IMR-90 (cell line): ENCODE data around the gene GRID1.

Source experiments
- BHLHE40 ChIP-seq: fragments of 150-350 bp; IDR thresholded peaks from 2 replicates; pipeline ENCODE4 v1.6.1; 2016; ENCODE audit warnings: mild to moderate bottlenecking, low read depth, low read length
- CEBPB ChIP-seq: IDR thresholded peaks from 2 replicates; pipeline ENCODE4 v1.6.1; 2012; ENCODE audit warnings: low read depth, low read length, improper control_type of control experiment
- CHD1 ChIP-seq: IDR thresholded peaks from 2 replicates; pipeline ENCODE4 v1.6.1; 2012; ENCODE audit warnings: low read depth, low read length, improper control_type of control experiment
- CTCF ChIP-seq: conservative IDR thresholded peaks from 2 replicates; pipeline ENCODE4 v1.5.1; 2012; ENCODE audit warnings: mild to moderate bottlenecking, low read depth, low read length, improper control_type of control experiment
- ELK1 ChIP-seq: fragments of 150-350 bp; IDR thresholded peaks from 2 replicates; pipeline ENCODE4 v1.6.1; 2016; ENCODE audit warnings: low read depth, mild to moderate bottlenecking, low read length, moderate library complexity, borderline replicate concordance
- FOS ChIP-seq: fragments of 150-350 bp; IDR thresholded peaks from 2 replicates; pipeline ENCODE4 v1.6.1; 2016; ENCODE audit warnings: low read depth, low read length
- MAFK ChIP-seq: IDR thresholded peaks from 2 replicates; pipeline ENCODE4 v1.6.1; 2012; ENCODE audit warnings: low read depth, low read length, improper control_type of control experiment
- NFE2L2 ChIP-seq: fragments of 150-350 bp; IDR thresholded peaks from 2 replicates; pipeline ENCODE4 v1.6.1; 2016; ENCODE audit warnings: low read depth, mild to moderate bottlenecking, low read length
- POLR2A ChIP-seq: IDR thresholded peaks from 2 replicates; pipeline ENCODE4 v1.6.1; 2012; ENCODE audit warnings: mild to moderate bottlenecking, low read depth, low read length
- RAD21 ChIP-seq: IDR thresholded peaks from 2 replicates; pipeline ENCODE4 v1.6.1; 2012; ENCODE audit warnings: low read length, improper control_type of control experiment
- RCOR1 ChIP-seq: IDR thresholded peaks from 2 replicates; pipeline ENCODE4 v1.6.1; 2012; ENCODE audit warnings: mild to moderate bottlenecking, low read length, improper control_type of control experiment; ENCODE audit not compliant: insufficient replicate concordance
- RFX5 ChIP-seq: IDR thresholded peaks from 2 replicates; pipeline ENCODE4 v1.8.0; 2012; ENCODE audit warnings: low read depth, mild to moderate bottlenecking, low read length, moderate library complexity
- SMC3 ChIP-seq: fragments of 150-350 bp; IDR thresholded peaks from 2 replicates; pipeline ENCODE4 v1.6.1; 2016; ENCODE audit warnings: low read depth, mild to moderate bottlenecking, antibody characterized with exemption, low read length, moderate library complexity
- USF2 ChIP-seq: fragments of 150-350 bp; IDR thresholded peaks from 2 replicates; pipeline ENCODE4 v1.6.1; 2017; ENCODE audit warnings: mild to moderate bottlenecking, antibody characterized with exemption, low read length, low read depth

DNA sequence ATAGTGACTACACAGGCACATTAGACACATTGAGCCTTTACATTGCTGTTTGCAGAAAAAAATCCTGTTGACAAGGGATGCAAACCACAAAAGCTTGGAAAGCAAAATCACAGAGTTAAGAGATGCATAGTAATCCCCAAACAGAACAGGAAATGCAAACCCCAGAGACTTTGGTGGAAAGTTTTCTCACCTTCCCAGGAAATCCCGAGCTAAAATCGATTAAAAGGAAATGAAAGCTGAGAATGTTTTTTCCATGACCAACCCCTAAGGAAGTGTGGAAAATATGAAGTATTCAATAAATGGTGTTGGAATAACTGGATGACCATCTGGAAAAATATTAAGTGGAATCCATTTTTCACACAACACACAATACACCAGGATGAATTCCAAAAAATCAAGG, 598.7 kb downstream of the GRID1 start:
- TF ChIP-seq RFX5 (no peak), RCOR1 (no peak), CEBPB (no peak), CHD1 (no peak), MAFK (no peak), RAD21 (no peak), CTCF (no peak), SMC3 (no peak), POLR2A (no peak), BHLHE40 (no peak), FOS (no peak), ELK1 (no peak), USF2 (no peak), NFE2L2 (no peak)
